K562 (cell line): ENCODE results near the gene KRT14. TPM values are rescaled to one million over a fixed set of nuclear protein-coding genes. Genes with fewer than 3 reads are reported as not detected.

Experiments
- ATAC-seq: fragments of 200-7000 bp; cut with Tn5 transposase; 3 replicates; pipeline ENCODE4 v1.9.1; 2020; ENCODE audit warnings: moderate library complexity
- BruUV-seq: library from RNA; stranded (reverse); fragments of 400-500 nt; replicated peaks from 2 replicates; lab custom pipeline; 2021; lab: Mats Ljungman, UMichigan
- CTCF ChIA-PET: fragments of 300-600 bp; formaldehyde crosslinking; extraction: SDS; loops from one replicate; lab custom pipeline; 2021; ENCODE audit warnings: low intra/inter-chr PET ratio; lab: Yijun Ruan, JAX
- POLR2A ChIA-PET: fragments of 300-600, 350-650 bp; sonication (Branson Sonifier 250); formaldehyde crosslinking; extraction: SDS; loops from one replicate; lab custom pipeline; 2021; ENCODE audit warnings: antibody characterized with exemption, inconsistent platforms; lab: Yijun Ruan, JAX
- DNase-seq, 4 experiments: peaks; one replicate each; pipeline versions ENCODE4 v3.0.0 to v3.0.0-alpha.2; 2011 to 2018; ENCODE audit warnings: low spot score in 3 of 4, mixed read lengths in 3 of 4; ENCODE audit errors: extremely low read depth in 1 of 4
- FAIRE-seq: peaks from 2 replicates; lab custom pipeline; 2011; peaks lifted over from hg19 to GRCh38; lab: Jason Lieb, UNC
- H2AFZ ChIP-seq: 2 replicates; pipeline ENCODE4 v1.6.0; 2011; ENCODE audit warnings: low read depth, low read length, control low read depth, inconsistent platforms
- H3K27ac ChIP-seq: fragments of 200-600 bp; 3 replicates; pipeline ENCODE4 v1.8.0; 2011; ENCODE audit warnings: low read depth, mild to moderate bottlenecking, control low read depth, inconsistent platforms, low read length, moderate library complexity, mixed read lengths; ENCODE audit errors: extremely low read depth
- H3K27me3 ChIP-seq, 2 experiments: fragments of 300-600 bp in 1 of 2; 2 replicates in 1 of 2; 3 replicates in 1 of 2; pipeline versions ENCODE4 v1.6.0 to v1.8.0; 2011; ENCODE audit warnings: inconsistent platforms in 2 of 2, low read length in 2 of 2, mild to moderate bottlenecking in 1 of 2, mixed read lengths in 1 of 2, moderate library complexity in 1 of 2; ENCODE audit not compliant: control insufficient read depth in 2 of 2, insufficient read depth in 2 of 2
- H3K36me3 ChIP-seq: fragments of 300-600 bp; 3 replicates; pipeline ENCODE4 v1.8.0; 2011; ENCODE audit warnings: mild to moderate bottlenecking, low read length, inconsistent platforms; ENCODE audit not compliant: control insufficient read depth, insufficient read depth
- H3K4me1 ChIP-seq, 2 experiments: fragments of 200-600 bp in 1 of 2; replicated peaks in 1 of 2; 2 replicates in 1 of 2; 3 replicates in 1 of 2; pipeline versions ENCODE4 v1.5.1 to v1.8.0; 2011; ENCODE audit warnings: inconsistent platforms in 2 of 2, low read length in 2 of 2, mild to moderate bottlenecking in 1 of 2, mixed read lengths in 1 of 2, moderate library complexity in 1 of 2; ENCODE audit not compliant: control insufficient read depth in 2 of 2, insufficient read depth in 2 of 2
- H3K4me2 ChIP-seq: 2 replicates; pipeline ENCODE4 v1.6.1; 2011; ENCODE audit warnings: low read length, control low read depth, inconsistent platforms, mixed read lengths; ENCODE audit not compliant: insufficient read depth
- H3K4me3 ChIP-seq: fragments of 200-600 bp; sonication (generic), shearing (Covaris generic); 2 replicates; pipeline ENCODE4 v1.5.1; 2016; ENCODE audit warnings: control low read depth, inconsistent platforms
- H3K79me2 ChIP-seq: fragments of 200-600 bp; 3 replicates; pipeline ENCODE4 v1.8.0; 2011; ENCODE audit warnings: low read length, inconsistent platforms; ENCODE audit not compliant: control insufficient read depth, insufficient read depth
- H3K9ac ChIP-seq, 2 experiments: 2 replicates each; pipeline versions ENCODE4 v1.6.0 to v1.6.1; 2011; ENCODE audit warnings: low read depth in 2 of 2, low read length in 2 of 2, control low read depth in 1 of 2, inconsistent platforms in 1 of 2, mild to moderate bottlenecking in 1 of 2, mixed read lengths in 1 of 2; ENCODE audit not compliant: insufficient read depth in 1 of 2
- H3K9me1 ChIP-seq: one replicate; pipeline ENCODE4 v1.6.0; 2011; ENCODE audit warnings: inconsistent platforms, mild to moderate bottlenecking, low read length, moderate library complexity; ENCODE audit not compliant: control insufficient read depth, insufficient read depth
- H3K9me3 ChIP-seq: replicated peaks from 2 replicates; pipeline ENCODE4 v1.5.1; 2011; ENCODE audit warnings: low read depth, low read length, inconsistent platforms; ENCODE audit not compliant: control insufficient read depth, insufficient read depth
- H4K20me1 ChIP-seq: replicated peaks from 2 replicates; pipeline ENCODE4 v1.6.1; 2011; ENCODE audit warnings: low read length, inconsistent platforms, mixed read lengths; ENCODE audit not compliant: control insufficient read depth, insufficient read depth
- KLF1 ChIP-seq: fragments of 450-650 bp; IDR thresholded peaks from 2 replicates; pipeline ENCODE4 v1.6.1; 2016; ENCODE audit warnings: missing genetic modification characterization, missing compliant biosample characterization
- ZFP36 ChIP-seq: fragments of 150-350 bp; IDR thresholded peaks from 2 replicates; pipeline ENCODE4 v1.6.1; 2018; ENCODE audit warnings: low read length, low read depth; ENCODE audit not compliant: partially characterized antibody
- WGBS: fragments of 100-300 bp; shearing (Covaris generic); methylation state at CpG from one replicate; pipeline ENCODE4 v1.1.6; 2016; ENCODE audit warnings: low coverage, mixed read lengths; ENCODE audit not compliant: insufficient coverage; ENCODE audit errors: missing lambda C conversion rate; 5-methylcytosine and 5-hydroxymethylcytosine counted together
- in situ Hi-C: fragments of 300-500 bp; cut with MboI; formaldehyde crosslinking; loops from 4 replicates; pipeline ENCODE4 v1.15.0; 2018; ENCODE audit warnings: inconsistent platforms, mixed read lengths
- intact Hi-C: fragments of 100-400 bp; cut with micrococcal nuclease; formaldehyde crosslinking; loops from 2 replicates; pipeline ENCODE4 v1.14.2; 2022
- polyA plus RNA-seq, 8 experiments: library from polyadenylated mRNA; depleted of rRNA in 4 of 8; stranded (reverse) in 5 of 8; unstranded in 3 of 8; fragments of >200 nt; fragmentation: Nextera tagmentation in 2 of 8; fragmentation: Illumina TruSeq in 1 of 8; extraction: Ambion mirVana in 2 of 8; extraction: Trizol in 1 of 8; gene quantifications; 2 replicates each; pipeline versions ENCODE4 v1.2.1 to v1.2.3, GENCODE V29; 2011 to 2014; ENCODE audit warnings: inconsistent platforms in 1 of 8, missing spikeins in 1 of 8
- total RNA-seq, 7 experiments: library from RNA; depleted of rRNA in 6 of 7; stranded (reverse); fragments of >200 nt in 6 of 7; fragmentation: Illumina TruSeq in 2 of 7; extraction: Trizol in 2 of 7; gene quantifications; 2 replicates each; pipeline versions ENCODE4 v1.2.1 to v1.2.3, GENCODE V29; 2011 to 2021; ENCODE audit warnings: low replicate concordance in 1 of 7
- TF ChIP-seq, protein P1 (sequence below): sonication (generic); formaldehyde crosslinking; IDR thresholded peaks from 2 replicates; pipeline ENCODE4 v1.8.1; 2023; ENCODE audit warnings: mild to moderate bottlenecking, missing genetic modification reagents, moderate library complexity

KRT14 gene
- total and polyA plus RNA-seq, 9 of the 15 experiments (the other 6 are each of a cell fraction or from before 2014, with no cell fraction given): 0.22 TPM; not detected in 8

DNA sequence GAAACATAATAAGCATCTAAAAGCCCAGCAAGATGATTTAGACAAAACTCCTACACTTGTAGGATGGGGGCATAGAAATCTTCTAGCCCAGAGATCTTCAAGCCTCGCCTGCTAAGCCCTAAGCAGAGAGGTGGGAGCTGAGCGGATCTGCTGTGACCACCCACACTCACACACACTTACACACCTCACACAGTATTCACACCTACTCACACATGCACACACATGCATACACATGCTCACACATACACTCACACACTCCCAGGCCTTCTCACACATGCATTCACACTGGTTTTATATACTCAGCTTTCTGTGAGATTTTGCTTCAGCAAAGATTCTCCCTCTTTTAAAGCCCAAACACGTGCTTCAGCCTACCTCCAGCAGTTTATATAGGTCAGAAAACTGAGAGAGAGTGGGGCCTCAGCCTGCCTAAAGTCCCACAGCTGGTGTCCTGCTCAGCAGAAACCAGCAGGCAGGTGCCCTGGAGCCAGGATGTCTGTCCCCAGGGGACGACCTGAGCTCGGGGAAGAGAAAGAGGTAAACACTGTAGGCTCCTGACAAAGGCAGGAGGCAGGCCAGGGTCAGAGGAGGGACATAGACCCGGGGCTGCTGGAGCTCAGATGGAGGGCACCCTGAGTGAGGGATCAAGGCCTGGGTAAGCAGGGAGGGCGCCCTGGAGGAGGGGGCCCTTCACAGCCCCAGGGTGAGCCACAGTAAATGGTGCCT, 46.6 kb downstream of the KRT14 start:
- no peak overlapping the region for H2AFZ ChIP-seq
- no peaks in the 10 kb centered on the region for H3K9me3 ChIP-seq
- H3K27ac ChIP-seq: no peak overlapping the region
- FAIRE-seq (no peak), DNase-seq (no peak), ATAC-seq (no peak)
- BruUV-seq: no TSS peak
- peaks cover 23 to 24% of the 10 kb centered on the region in 2 experiments for H3K4me1 ChIP-seq
- H3K79me2 ChIP-seq: no peaks in the 10 kb centered on the region
- CTCF ChIA-PET: no interaction called here
- H3K9ac ChIP-seq: peak overlapping the region in 1 of 2 experiments; percentile 72; a peak in 1 of 4 replicates
- intact Hi-C loops (no loop called here), in situ Hi-C loops (no loop called here)
- H3K27me3 ChIP-seq: no peaks in the 10 kb centered on the region
- H4K20me1 ChIP-seq: no peaks in the 10 kb centered on the region
- POLR2A ChIA-PET: interaction anchor here (0.5 to 2.8 kb wide), 6 partner anchors 9 to 458 kb away, joined by 3 to 17 read pairs (median 3); partner anchors contain the start of gene KRT19
- no peaks in the 10 kb centered on the region for H3K36me3 ChIP-seq
- H3K9me1 ChIP-seq: no peaks in the 10 kb centered on the region
- no peak overlapping the region for H3K4me3 ChIP-seq
- TF ChIP-seq, protein P1, sequence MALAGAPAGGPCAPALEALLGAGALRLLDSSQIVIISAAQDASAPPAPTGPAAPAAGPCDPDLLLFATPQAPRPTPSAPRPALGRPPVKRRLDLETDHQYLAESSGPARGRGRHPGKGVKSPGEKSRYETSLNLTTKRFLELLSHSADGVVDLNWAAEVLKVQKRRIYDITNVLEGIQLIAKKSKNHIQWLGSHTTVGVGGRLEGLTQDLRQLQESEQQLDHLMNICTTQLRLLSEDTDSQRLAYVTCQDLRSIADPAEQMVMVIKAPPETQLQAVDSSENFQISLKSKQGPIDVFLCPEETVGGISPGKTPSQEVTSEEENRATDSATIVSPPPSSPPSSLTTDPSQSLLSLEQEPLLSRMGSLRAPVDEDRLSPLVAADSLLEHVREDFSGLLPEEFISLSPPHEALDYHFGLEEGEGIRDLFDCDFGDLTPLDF (CRISPR knock-in tag): no peak
- TF ChIP-seq KLF1 (tag): no peak
- TF ChIP-seq ZFP36: peak; percentile 87
- WGBS: 53% methylated on average over 7 of the region's 7 CpGs
- H3K4me2 ChIP-seq: no peak overlapping the region
